GM21528 (cell line): ENCODE measurements around the gene C2orf15.
"Not testable (repeated sequence)": the region's sequence is repeated elsewhere in the genome, so short reads cannot be mapped to it uniquely, and the experiment has no call there.

Experiments
- ATAC-seq: cut with Tn5 transposase; IDR thresholded peaks from one replicate; pipeline ENCODE4 v1.9.1; 2021; ENCODE audit warnings: mild to moderate bottlenecking, moderate library complexity; ENCODE audit not compliant: unreplicated experiment, low FRiP score

The C2orf15 gene

GRCh38 chr2:99141110-99142108, at the start of gene C2orf15:
TSS of gene C2orf15 (plus strand) at chr2:99141707. CDS start at chr2:99150559, 8,852 bp downstream.
- peak; percentile 90 for ATAC-seq

GRCh38 chr2:99096728-99097127, 44.8 kb upstream of the C2orf15 start:
- ATAC-seq, result no peak

GRCh38 chr2:99101697-99102096, 39.8 kb upstream of the C2orf15 start:
- ATAC-seq, result no peak

- no peak for ATAC-seq
Measured at GRCh38 chr2:99104006-99104405, 37.5 kb upstream of the C2orf15 start.

- ATAC-seq, result no peak
Measured at GRCh38 chr2:99106913-99107312, 34.6 kb upstream of the C2orf15 start.

GRCh38 chr2:99111236-99111635, 30.3 kb upstream of the C2orf15 start:
- ATAC-seq, result no peak

GRCh38 chr2:99111945-99112344, 29.6 kb upstream of the C2orf15 start:
- ATAC-seq, result no peak

GRCh38 chr2:99112617-99113016, 28.9 kb upstream of the C2orf15 start:
- ATAC-seq, result no peak

- no peak for ATAC-seq
Measured at GRCh38 chr2:99127981-99128380, 13.5 kb upstream of the C2orf15 start.

- ATAC-seq, result not testable (repeated sequence)
Measured at GRCh38 chr2:99135044-99135556, 6.4 kb upstream of the C2orf15 start.

- no peak for ATAC-seq
Measured at GRCh38 chr2:99139003-99139402, 2.5 kb upstream of the C2orf15 start.

- no peak for ATAC-seq
Measured at GRCh38 chr2:99140056-99140859, 1.2 kb upstream of the C2orf15 start.

GRCh38 chr2:99140860-99141109, 722 bp upstream of the C2orf15 start:
- peak; percentile 38 for ATAC-seq

GRCh38 chr2:99150706-99151105, 9.2 kb downstream of the C2orf15 start:
- no peak for ATAC-seq

- ATAC-seq, result no peak
Measured at GRCh38 chr2:99152199-99152895, 10.8 kb downstream of the C2orf15 start.

- no peak for ATAC-seq
Measured at GRCh38 chr2:99153921-99154604, 12.6 kb downstream of the C2orf15 start.

- ATAC-seq, result peak; percentile 96
Measured at GRCh38 chr2:99154643-99155536, 13.4 kb downstream of the C2orf15 start, which contains the start of the genes LIPT1 and TSGA10. TSS of gene LIPT1 (plus strand) at chr2:99154967. CDS start at chr2:99161958, 6,991 bp downstream. TSS of gene TSGA10 (minus strand) at chr2:99154942. CDS start at chr2:99109439, 45,503 bp downstream.

- no peak for ATAC-seq
Measured at GRCh38 chr2:99156891-99157290, 15.4 kb downstream of the C2orf15 start.

GRCh38 chr2:99158599-99158998, 17.1 kb downstream of the C2orf15 start:
- no peak for ATAC-seq
